HepG2 (cell line): ENCODE results near the gene HNRNPH2. TPM values are rescaled to one million over a fixed set of nuclear protein-coding genes. Genes with fewer than 3 reads are reported as not detected.

Experiments used
- ATAC-seq: fragments of 200-7000 bp; cut with Tn5 transposase; 3 replicates; pipeline ENCODE4 v1.9.1; 2020; ENCODE audit warnings: mild to moderate bottlenecking, moderate library complexity
- BruUV-seq: library from RNA; stranded (reverse); fragments of 400-500 nt; replicated peaks from 2 replicates; lab custom pipeline; 2021; lab: Mats Ljungman, UMichigan
- CTCF ChIA-PET: fragments of 300-600 bp; formaldehyde crosslinking; extraction: SDS; loops from one replicate; lab custom pipeline; 2021; ENCODE audit warnings: low total read pairs, inconsistent platforms, low intra/inter-chr PET ratio; lab: Yijun Ruan, JAX
- POLR2A ChIA-PET: fragments of 350-600 bp; sonication (Branson Sonifier 250); formaldehyde crosslinking; loops from one replicate; lab custom pipeline; 2020; ENCODE audit warnings: antibody characterized with exemption, inconsistent platforms; lab: Yijun Ruan, JAX
- DNase-seq: peaks from one replicate; pipeline ENCODE4 v3.0.0-alpha.2; 2015; ENCODE audit warnings: low spot score
- FAIRE-seq: peaks from 3 replicates; lab custom pipeline; 2011; peaks lifted over from hg19 to GRCh38; lab: Jason Lieb, UNC
- H2AFZ ChIP-seq: one replicate; pipeline ENCODE4 v1.6.1; 2011; ENCODE audit warnings: low read length, inconsistent platforms
- H3K27ac ChIP-seq: fragments of 300-600 bp; 3 replicates; pipeline ENCODE4 v1.8.0; 2011; ENCODE audit warnings: mixed run types, mild to moderate bottlenecking, mixed read lengths, low read length, inconsistent platforms; ENCODE audit not compliant: insufficient read depth; ENCODE audit errors: extremely low read length
- H3K27me3 ChIP-seq, 2 experiments: fragments of 200-600 bp in 1 of 2; 2 replicates in 1 of 2; 3 replicates in 1 of 2; pipeline versions ENCODE4 v1.6.0 to v1.8.0; 2011; ENCODE audit warnings: low read length in 2 of 2, mild to moderate bottlenecking in 2 of 2, moderate library complexity in 2 of 2, inconsistent platforms in 1 of 2; ENCODE audit not compliant: insufficient read depth in 2 of 2, control insufficient read depth in 1 of 2
- H3K36me3 ChIP-seq, 2 experiments: fragments of 200-600 bp in 1 of 2; replicated peaks in 1 of 2; 2 replicates in 1 of 2; 3 replicates in 1 of 2; pipeline versions ENCODE4 v1.5.1 to v1.8.0; 2011; ENCODE audit warnings: low read length in 2 of 2, inconsistent platforms in 1 of 2; ENCODE audit not compliant: insufficient read depth in 2 of 2, control insufficient read depth in 1 of 2
- H3K4me1 ChIP-seq: 2 replicates; pipeline ENCODE4 v1.5.1; 2012; ENCODE audit warnings: low read length, inconsistent platforms; ENCODE audit not compliant: insufficient read depth
- H3K4me2 ChIP-seq: 2 replicates; pipeline ENCODE4 v1.6.0; 2011; ENCODE audit warnings: low read depth, low read length, inconsistent platforms
- H3K4me3 ChIP-seq, 3 experiments: fragments of 200-600 bp in 1 of 3; sonication (generic), shearing (Covaris generic) in 1 of 3; replicated peaks in 1 of 3; 2 replicates each; pipeline ENCODE4 v1.5.1; 2011 to 2016; ENCODE audit warnings: low read length in 3 of 3, inconsistent platforms in 2 of 3, low read depth in 2 of 3, mild to moderate bottlenecking in 2 of 3, control low read depth in 1 of 3, mixed read lengths in 1 of 3; ENCODE audit not compliant: insufficient read depth in 1 of 3
- H3K79me2 ChIP-seq: one replicate; pipeline ENCODE4 v1.6.1; 2011; ENCODE audit warnings: low read length, inconsistent platforms; ENCODE audit not compliant: insufficient read depth
- H3K9ac ChIP-seq: 2 replicates; pipeline ENCODE4 v1.6.0; 2011; ENCODE audit warnings: mild to moderate bottlenecking, low read depth, low read length, inconsistent platforms; ENCODE audit not compliant: insufficient read depth
- H3K9me3 ChIP-seq: 2 replicates; pipeline ENCODE4 v1.5.1; 2012; ENCODE audit warnings: mild to moderate bottlenecking, low read length
- H4K20me1 ChIP-seq: 2 replicates; pipeline ENCODE4 v1.6.0; 2011; ENCODE audit warnings: inconsistent platforms, mild to moderate bottlenecking, low read length, moderate library complexity; ENCODE audit not compliant: insufficient read depth
- CEBPB ChIP-seq: IDR thresholded peaks from 2 replicates; pipeline ENCODE4 v1.6.1; 2011; ENCODE audit warnings: low read depth, low read length, improper control_type of control experiment, borderline replicate concordance
- HNF1B ChIP-seq: sonication (generic); formaldehyde crosslinking; IDR thresholded peaks from 2 replicates; pipeline ENCODE4 v1.5.1; 2020; ENCODE audit warnings: mild to moderate bottlenecking, moderate library complexity, missing genetic modification reagents
- HOXA9 ChIP-seq: sonication (generic); formaldehyde crosslinking; IDR thresholded peaks from 2 replicates; pipeline ENCODE4 v1.8.1; 2022; ENCODE audit warnings: missing genetic modification reagents, mild to moderate bottlenecking, moderate library complexity, borderline replicate concordance
- MNT ChIP-seq: fragments of 450-650 bp; IDR thresholded peaks from 2 replicates; pipeline ENCODE4 v1.6.1; 2016
- RBFOX2 ChIP-seq: fragments of 200-400 bp; formaldehyde crosslinking; IDR thresholded peaks from 2 replicates; pipeline ENCODE4 v1.6.1; 2017; ENCODE audit warnings: low read depth, mild to moderate bottlenecking, low read length
- SP4 ChIP-seq: sonication (generic); formaldehyde crosslinking; IDR thresholded peaks from 2 replicates; pipeline ENCODE4 v1.8.1; 2023; ENCODE audit warnings: mild to moderate bottlenecking, missing genetic modification reagents
- SUZ12 ChIP-seq: fragments of 150-350 bp; IDR thresholded peaks from 2 replicates; pipeline ENCODE4 v1.6.1; 2014; ENCODE audit warnings: low read depth, low read length
- ZBTB25 ChIP-seq: IDR thresholded peaks from 2 replicates; pipeline ENCODE4 v1.6.1; 2018; ENCODE audit warnings: missing genetic modification reagents
- ZFP36L1 ChIP-seq: sonication (generic); formaldehyde crosslinking; IDR thresholded peaks from 2 replicates; pipeline ENCODE4 v1.8.0; 2022; ENCODE audit warnings: mild to moderate bottlenecking, missing genetic modification reagents, moderate library complexity
- ZNF276 ChIP-seq: sonication (generic); formaldehyde crosslinking; IDR thresholded peaks from 2 replicates; pipeline ENCODE4 v1.4.0; 2020; ENCODE audit warnings: mild to moderate bottlenecking, low read depth, missing genetic modification reagents
- ZNF432 ChIP-seq: sonication (generic); formaldehyde crosslinking; IDR thresholded peaks from 2 replicates; pipeline ENCODE4 v1.5.0; 2020; ENCODE audit warnings: missing genetic modification reagents, mild to moderate bottlenecking, borderline replicate concordance
- ZNF616 ChIP-seq: sonication (generic); formaldehyde crosslinking; IDR thresholded peaks from 2 replicates; pipeline ENCODE4 v1.5.0; 2020; ENCODE audit warnings: low read depth, mild to moderate bottlenecking, missing genetic modification reagents
- WGBS: methylation state at CpG from one replicate; pipeline ENCODE4 v1.1.6; 2017; ENCODE audit warnings: low lambda C conversion rate; 5-methylcytosine and 5-hydroxymethylcytosine counted together
- in situ Hi-C: cut with HindIII; loops from 2 replicates; pipeline ENCODE4 v1.10.0; 2017; ENCODE audit warnings: low pct_unique_long_range_greater_than_20kb; ENCODE audit not compliant: extremely low pct_ligation_motif_present
- intact Hi-C: fragments of 100-400 bp; cut with micrococcal nuclease; formaldehyde crosslinking; loops from one replicate; pipeline ENCODE4 v1.10.0; 2022; ENCODE audit not compliant: unreplicated experiment
- polyA plus RNA-seq, 8 experiments: library from polyadenylated mRNA; depleted of rRNA in 3 of 8; stranded (reverse) in 7 of 8; unstranded in 1 of 8; fragments of >200 nt; fragmentation: Illumina TruSeq in 4 of 8; extraction: Trizol in 4 of 8; gene quantifications; 2 replicates each; pipeline versions ENCODE4 v1.2.1 to v1.2.3, GENCODE V29; 2011 to 2016; ENCODE audit warnings: low read depth in 4 of 8, missing spikeins in 1 of 8, mixed read lengths in 1 of 8; ENCODE audit not compliant: insufficient read depth in 1 of 8
- total RNA-seq, 5 experiments: library from RNA; depleted of rRNA; stranded (reverse); fragments of >200 nt; fragmentation: Illumina TruSeq; extraction: Trizol; gene quantifications; 2 replicates each; pipeline ENCODE4 v1.2.3, GENCODE V29; 2016; ENCODE audit warnings: low read depth in 1 of 5

HNRNPH2 gene
- total and polyA plus RNA-seq, 2 of the 13 experiments (the other 11 are each of a cell fraction or from before 2014, with no cell fraction given), result 23.8 to 56.9 TPM

GRCh38 chrX:101395789-101396188 lies 12.2 kb upstream of the HNRNPH2 start:
- peaks cover 18% of the 10 kb centered on the region for H3K79me2 ChIP-seq
- POLR2A ChIA-PET, result interaction anchor here (1.1 kb wide), 1 partner anchor 47 kb away, joined by 3 read pairs; the partner anchor contains the start of gene TIMM8A
- in situ Hi-C loops (no loop called here), intact Hi-C loops (no loop called here)
- no peaks in the 10 kb centered on the region for H3K9me3 ChIP-seq
- peaks cover 0 to 4% of the 10 kb centered on the region in 2 experiments; a peak in 2 of 5 replicates for H3K36me3 ChIP-seq
- TF ChIP-seq RBFOX2, result peak; percentile 40; the same call in 1 of the 2 replicates
- peak; percentile 18; the same call in 1 of the 2 replicates for TF ChIP-seq CEBPB
- no peak for TF ChIP-seq SUZ12
- no peaks in the 10 kb centered on the region for H4K20me1 ChIP-seq
- DNase-seq (peak; percentile 6), ATAC-seq (no peak), FAIRE-seq (no peak)
- no peaks in the 10 kb centered on the region; a peak in 1 of 5 replicates for H3K27me3 ChIP-seq
- WGBS, result 100% methylated on average over 1 of the region's 1 CpG
- no peak overlapping the region for H3K27ac ChIP-seq
- H3K4me2 ChIP-seq, result no peak overlapping the region
- no peak overlapping the region for H3K4me3 ChIP-seq
- no peak overlapping the region for H2AFZ ChIP-seq
- no TSS peak for BruUV-seq
- peaks cover 23% of the 10 kb centered on the region for H3K4me1 ChIP-seq
- CTCF ChIA-PET, result no interaction called here
- H3K9ac ChIP-seq, result no peak overlapping the region

- in situ Hi-C loops, result no loop called here
- Histone ChIP-seq H3K79me2 (no peaks in the 10 kb centered on the region), H3K4me3 (no peak overlapping the region), H3K27me3 (no peaks in the 10 kb centered on the region), H3K4me1 (peaks cover 12% of the 10 kb centered on the region), H3K9me3 (no peaks in the 10 kb centered on the region), H3K9ac (no peak overlapping the region), H3K27ac (no peak overlapping the region), H3K36me3 (peaks cover 2 to 11% of the 10 kb centered on the region in 2 experiments; a peak in 1 of 5 replicates), H2AFZ (no peak overlapping the region), H4K20me1 (no peaks in the 10 kb centered on the region), H3K4me2 (no peak overlapping the region)
- 95% methylated on average over 4 of the region's 4 CpGs for WGBS
- FAIRE-seq (no peak), ATAC-seq (peak; percentile 54), DNase-seq (no peak)
- CTCF ChIA-PET, result no interaction called here
- BruUV-seq, result no TSS peak
- intact Hi-C loops, result no loop called here
- POLR2A ChIA-PET, result interaction anchor here (0.6 kb wide), 1 partner anchor 202 kb away, joined by 3 read pairs; no protein-coding TSS in a partner anchor
- TF ChIP-seq MNT, result no peak
- TF ChIP-seq ZNF276, result no peak
- no peak for TF ChIP-seq HOXA9 (CRISPR knock-in tag)
- TF ChIP-seq ZBTB25, result no peak
- no peak for TF ChIP-seq ZNF432 (CRISPR knock-in tag)
- no peak for TF ChIP-seq ZNF616 (CRISPR knock-in tag)
- no peak for TF ChIP-seq ZFP36L1 (CRISPR knock-in tag)
- TF ChIP-seq HNF1B (CRISPR knock-in tag), result no peak
- TF ChIP-seq SP4, result no peak
Measured at GRCh38 chrX:101397779-101398178, 10.2 kb upstream of the HNRNPH2 start.
